Erythroblast (primary cell): ENCODE measurements around the gene JAZF1.
A peak's percentile ranks its signal among the peaks of the same experiment; 100 is the strongest.

Experiments
- DNase-seq, 2 experiments: peaks; one replicate each; lab custom pipeline; 2025; lab: John Stamatoyannopoulos, UW
- GATA1 ChIP-seq: IDR thresholded peaks from 2 replicates; pipeline ENCODE4 v1.6.1; 2011; ENCODE audit warnings: low read depth, mild to moderate bottlenecking, control low read depth, low read length, moderate library complexity
- POLR2A ChIP-seq: IDR thresholded peaks from 2 replicates; pipeline ENCODE4 v1.6.1; 2011; ENCODE audit warnings: mild to moderate bottlenecking, low read length

Gene JAZF1

DNA sequence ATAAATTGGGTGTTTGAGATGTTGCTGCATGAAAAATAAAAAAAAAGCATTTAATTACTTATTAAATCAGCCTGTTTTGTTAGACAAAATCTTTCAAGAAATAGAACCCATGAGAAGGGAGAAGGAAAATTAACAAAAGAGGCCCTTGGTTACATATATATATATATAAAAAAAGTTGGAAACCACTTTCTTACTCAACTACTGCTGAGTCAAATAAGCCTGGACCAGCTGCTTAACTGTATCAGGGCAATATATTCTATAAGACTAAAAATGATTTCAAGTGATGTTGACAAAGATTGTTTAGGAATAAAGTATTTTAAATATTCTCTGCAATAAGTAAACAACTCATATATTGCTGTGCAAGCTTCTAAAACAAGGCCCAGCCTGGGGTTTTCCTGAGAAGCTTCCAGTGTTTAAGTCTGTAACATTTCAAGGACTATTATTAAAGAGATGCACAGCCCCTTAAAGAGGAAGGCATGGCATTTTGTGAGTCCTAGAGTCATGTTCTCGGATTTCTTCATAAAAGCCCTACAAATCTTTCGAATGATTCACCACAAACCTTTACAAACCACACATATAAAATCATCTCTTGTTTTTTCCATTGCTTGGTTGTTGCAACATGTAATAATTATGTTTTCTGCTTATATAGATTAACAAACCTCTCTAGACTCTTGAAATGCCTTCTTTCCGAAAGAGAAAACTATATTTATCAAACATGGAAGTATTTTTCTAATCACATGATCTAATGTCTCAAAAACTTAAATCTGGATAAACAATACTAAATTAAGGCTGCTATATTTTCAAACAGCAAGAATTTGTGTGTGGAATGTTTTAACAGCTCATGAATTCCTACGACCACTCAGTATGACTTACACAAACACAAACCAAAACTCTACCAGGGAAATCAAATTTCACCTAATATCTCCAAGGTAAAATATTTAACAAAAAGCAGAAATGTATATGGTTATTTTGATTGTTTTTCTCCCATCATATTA lies 14.3 kb downstream of the JAZF1 start:
- no peak for TF ChIP-seq GATA1
- no peak for TF ChIP-seq POLR2A
- no peak for DNase-seq

DNA sequence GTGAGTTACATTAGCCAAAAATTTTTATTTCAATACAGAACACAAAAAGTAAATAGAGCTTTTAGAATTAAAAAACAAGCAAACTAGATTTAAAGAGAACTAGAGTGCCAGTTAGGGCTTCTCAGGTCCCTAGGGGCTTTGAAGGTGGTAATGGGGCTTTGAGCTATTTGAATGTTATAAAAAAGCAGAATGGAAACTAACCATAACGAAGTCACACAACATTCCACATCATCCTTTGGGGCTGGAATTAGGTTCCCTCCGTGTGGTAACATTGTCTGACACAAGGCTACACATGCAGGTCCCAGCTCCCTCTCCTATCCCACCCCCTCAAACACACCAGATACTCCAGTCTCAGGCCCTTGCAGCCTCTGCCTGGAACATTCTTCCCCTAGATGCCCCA lies 15.3 kb downstream of the JAZF1 start:
- no peak for TF ChIP-seq GATA1
- TF ChIP-seq POLR2A, result no peak

GRCh38 chr7:28163949-28164348 lies 16.6 kb downstream of the JAZF1 start:
- DNase-seq, result peak; percentile 25 to 64
- no peak for TF ChIP-seq POLR2A

More for the DNA sequence above, 15.3 kb downstream of the JAZF1 start:
- DNase-seq, result no peak

DNA sequence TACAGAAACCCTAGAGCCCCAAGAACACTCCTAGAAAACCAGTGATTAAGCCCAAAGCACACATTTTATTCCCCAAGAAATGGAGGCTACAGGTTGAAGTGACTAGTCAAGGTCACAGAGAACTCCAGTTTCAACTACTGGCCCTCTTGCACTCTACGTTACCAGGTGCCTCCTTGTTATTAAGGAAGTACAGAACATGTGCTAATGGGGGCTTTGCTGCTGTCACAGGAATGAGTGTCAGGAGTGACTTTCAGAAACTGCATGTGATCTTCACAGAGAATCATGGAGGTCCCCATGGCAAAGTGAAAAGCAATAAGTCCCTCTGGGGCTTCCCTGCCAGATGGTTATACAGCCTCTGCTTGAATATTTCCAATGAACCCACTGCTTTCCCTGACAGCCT lies 19.3 kb downstream of the JAZF1 start:
- TF ChIP-seq POLR2A (no peak), GATA1 (no peak)
- no peak for DNase-seq

DNA sequence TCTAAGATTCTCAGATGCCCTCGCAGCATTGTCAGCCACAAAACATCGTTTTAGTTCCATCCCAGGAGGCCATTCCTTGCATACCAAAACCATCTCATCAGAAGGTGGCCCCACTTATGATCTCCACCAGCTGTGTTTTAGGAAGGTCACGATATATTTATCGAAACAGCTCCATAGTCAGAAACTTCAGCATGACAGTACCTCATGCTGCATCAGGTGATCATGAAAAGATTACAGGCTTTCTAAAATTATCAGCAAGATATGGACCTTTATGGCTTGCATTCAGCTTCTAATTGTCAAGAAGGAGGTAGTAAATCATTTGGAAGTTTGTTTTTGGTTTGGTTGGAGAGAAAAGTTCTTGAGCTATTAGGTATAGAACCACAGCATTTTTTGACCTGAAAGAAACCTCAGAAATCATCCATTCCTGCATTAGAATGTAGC lies 20.0 kb downstream of the JAZF1 start:
- no peak for DNase-seq
- TF ChIP-seq GATA1 (no peak), POLR2A (no peak)

DNA sequence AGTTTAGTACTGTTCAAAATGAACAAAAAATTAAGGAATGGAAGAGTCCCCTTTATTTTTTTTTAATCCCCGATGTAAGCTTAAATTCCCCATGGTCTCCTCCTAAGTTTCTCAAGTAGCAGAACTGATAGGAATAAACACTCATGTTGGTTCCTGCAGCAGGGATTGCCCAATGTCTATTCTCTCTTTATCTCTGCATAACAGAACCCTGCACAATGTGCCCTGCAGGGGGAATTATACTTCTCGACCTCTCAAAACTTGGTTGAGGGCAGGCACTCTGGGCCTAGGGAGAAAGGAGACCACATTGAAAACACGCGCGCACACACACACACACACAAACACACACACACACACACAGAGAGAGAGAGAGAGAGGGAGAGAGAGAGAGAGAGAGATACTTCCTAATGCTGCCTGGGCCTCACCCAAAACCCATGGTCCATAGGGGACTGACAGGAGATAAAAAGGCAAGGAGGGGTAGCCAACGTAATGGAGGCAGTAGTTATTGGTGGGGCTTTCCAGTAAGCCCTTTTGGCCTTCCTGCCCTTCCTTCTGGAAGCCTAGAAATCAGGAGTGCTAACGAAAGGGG lies 22.7 kb downstream of the JAZF1 start:
- DNase-seq, result peak; percentile 49 to 70
- no peak for TF ChIP-seq GATA1
- no peak for TF ChIP-seq POLR2A

DNA sequence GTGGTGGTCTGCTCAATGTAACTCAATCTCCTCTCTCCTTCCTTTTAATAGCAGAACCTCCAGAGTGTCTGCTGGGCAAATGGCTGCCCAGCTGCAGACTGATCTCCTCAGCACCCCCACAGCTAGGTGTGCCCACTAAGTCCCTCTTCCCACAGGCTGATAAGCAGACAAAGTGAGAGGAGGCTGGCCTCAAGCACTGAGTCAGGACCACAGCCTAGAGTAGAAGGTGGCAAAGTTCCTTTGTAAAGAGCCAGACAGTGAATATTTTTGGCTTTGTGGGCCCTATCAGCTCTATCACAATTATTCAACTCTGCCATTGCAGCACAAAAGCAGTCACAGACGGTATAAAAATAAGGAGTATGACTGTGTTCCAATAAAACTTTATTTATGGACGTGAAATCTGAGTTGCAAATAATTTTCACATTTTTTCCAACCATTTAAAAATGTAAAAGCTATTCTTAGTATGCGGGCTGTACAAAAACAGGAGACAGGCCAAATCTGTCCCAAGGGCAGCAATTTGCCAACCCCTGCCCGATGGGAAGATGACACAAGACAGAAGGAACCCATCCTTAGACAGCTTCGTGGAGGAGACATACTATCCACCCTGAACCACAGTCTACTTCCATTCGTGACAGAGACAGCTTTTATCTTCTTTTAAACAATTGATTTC lies 23.4 kb downstream of the JAZF1 start:
- TF ChIP-seq GATA1 (no peak), POLR2A (no peak)
- peak in 1 of 2 experiments; percentile 34 for DNase-seq

DNA sequence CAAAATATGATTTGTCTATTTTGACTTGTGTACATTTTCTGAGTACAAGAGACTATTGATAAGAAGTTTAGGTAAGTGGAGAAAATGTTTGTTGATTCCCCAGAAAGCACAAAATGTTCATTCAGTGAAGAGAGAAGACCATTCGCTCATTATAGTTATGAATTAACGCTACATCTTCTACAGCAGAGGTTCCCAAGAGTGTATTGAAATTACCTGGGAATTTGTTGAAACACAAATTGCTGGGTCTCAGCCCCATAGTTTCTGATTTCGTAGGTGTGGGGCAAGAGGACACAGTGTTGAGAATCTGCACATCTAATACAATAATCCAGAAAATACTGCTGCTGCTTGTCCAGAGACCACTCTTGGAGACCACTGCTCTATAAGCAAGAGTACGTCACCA lies 24.2 kb downstream of the JAZF1 start:
- DNase-seq, result no peak
- no peak for TF ChIP-seq POLR2A
- TF ChIP-seq GATA1, result no peak

- TF ChIP-seq GATA1 (no peak), POLR2A (no peak)
- DNase-seq, result no peak
Measured at GRCh38 chr7:28155964-28156363, 24.6 kb downstream of the JAZF1 start.

DNA sequence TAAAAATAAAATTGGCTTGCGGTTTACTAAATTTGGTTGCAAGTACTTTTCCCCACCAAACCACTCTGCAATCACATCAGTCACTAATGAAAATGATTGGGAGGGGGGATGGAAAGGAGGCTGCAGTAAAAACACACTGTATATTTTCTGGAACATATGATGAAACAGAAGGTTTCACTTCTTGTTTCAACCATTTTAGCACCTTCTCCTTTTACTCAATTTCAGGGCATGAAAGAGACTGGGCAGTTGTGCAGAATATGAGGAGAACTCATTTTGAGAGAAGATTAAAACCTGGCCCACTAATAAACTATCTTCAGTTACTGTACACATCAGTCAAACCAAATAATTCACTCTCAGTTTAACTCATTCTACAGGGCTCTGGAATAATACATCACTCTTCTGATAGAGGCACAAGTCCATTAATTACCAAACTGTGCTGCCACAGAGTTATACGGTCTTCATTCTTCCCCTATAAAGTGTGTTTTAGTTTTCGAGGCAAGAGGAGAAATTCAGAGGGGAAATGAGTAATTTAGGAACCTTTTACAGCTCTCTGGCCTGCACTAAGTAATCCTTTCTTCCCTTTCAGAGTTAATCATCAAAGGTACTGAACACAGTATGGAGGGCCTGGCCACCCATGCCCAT lies 25.5 kb downstream of the JAZF1 start:
- no peak for DNase-seq

DNA sequence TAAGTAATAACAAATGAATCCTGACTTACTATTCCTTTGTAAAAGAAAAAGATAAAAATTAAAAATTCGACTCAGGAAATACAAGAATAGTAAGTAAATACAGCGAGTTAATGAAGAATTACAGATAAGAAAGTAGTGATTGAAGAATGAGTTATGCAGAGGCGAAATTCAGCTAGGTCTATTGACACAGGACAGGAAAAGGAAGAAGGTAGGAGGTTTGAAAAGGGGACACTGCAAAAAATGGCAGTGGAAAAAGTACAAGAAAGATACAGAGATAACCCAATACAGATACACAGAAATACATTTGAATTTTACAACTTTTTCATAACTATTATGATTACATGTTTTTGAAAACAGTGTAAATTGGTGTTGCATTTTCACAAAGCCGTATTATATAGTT lies 28.0 kb downstream of the JAZF1 start:
- TF ChIP-seq POLR2A (no peak), GATA1 (no peak)
- no peak for DNase-seq

More for the DNA sequence above, 25.5 kb downstream of the JAZF1 start:
- TF ChIP-seq GATA1 (no peak), POLR2A (no peak)

DNA sequence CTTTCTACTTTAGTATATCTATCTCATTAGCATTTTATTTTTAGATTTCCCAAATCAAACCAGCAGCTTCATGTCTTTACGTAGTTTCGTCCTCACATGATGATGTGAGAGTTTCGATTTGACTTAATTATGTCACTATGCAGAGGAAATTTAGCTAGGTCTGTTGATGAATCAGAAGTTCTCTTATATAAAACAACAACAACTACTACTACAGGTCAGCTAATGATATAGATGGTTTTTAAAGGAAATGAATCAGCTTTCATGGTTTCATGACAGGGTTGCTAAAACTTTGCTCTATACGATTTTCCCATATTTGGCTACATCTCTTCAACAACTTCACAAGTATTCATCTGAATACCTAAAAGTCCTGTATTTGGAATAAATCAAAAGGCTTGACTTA lies 28.6 kb downstream of the JAZF1 start:
- no peak for TF ChIP-seq GATA1
- no peak for TF ChIP-seq POLR2A
- no peak for DNase-seq

GRCh38 chr7:28149291-28150101 lies 31.1 kb downstream of the JAZF1 start:
- TF ChIP-seq GATA1, result no peak
- no peak for TF ChIP-seq POLR2A

GRCh38 chr7:28145931-28146330 lies 34.7 kb downstream of the JAZF1 start:
- TF ChIP-seq GATA1 (no peak), POLR2A (no peak)
- no peak for DNase-seq

More at GRCh38 chr7:28149291-28150101, 31.1 kb downstream of the JAZF1 start:
- DNase-seq, result no peak
